Vagina (tissue), 2 donors: ENCODE results near the gene NACC2. TPM values are rescaled to one million over a fixed set of nuclear protein-coding genes. Genes with fewer than 3 reads are reported as not detected.
A peak's percentile ranks its signal among the peaks of the same experiment; 100 is the strongest.

ENCODE experiments used
- DNase-seq, 2 donors: peaks; one replicate each; pipeline ENCODE4 v3.0.0-alpha.2; 2017; ENCODE audit errors: extremely low spot score in 2 of 2
- H3K27ac ChIP-seq: fragments of 200-600 bp; sonication (generic); one replicate; pipeline ENCODE4 v1.5.1; 2019
- H3K27me3 ChIP-seq: fragments of 200-600 bp; sonication (generic); one replicate; pipeline ENCODE4 v1.5.1; 2019
- H3K36me3 ChIP-seq, 2 donors: fragments of 200-600 bp; sonication (generic); one replicate each; pipeline ENCODE4 v1.5.1; 2017 to 2019
- H3K4me1 ChIP-seq: fragments of 200-600 bp; sonication (generic); one replicate; pipeline ENCODE4 v1.5.1; 2019
- H3K4me3 ChIP-seq, 2 donors: fragments of 200-600 bp; sonication (generic); 1 replicate in 1 of 2; 2 replicates in 1 of 2; pipeline ENCODE4 v1.5.1; 2016 to 2019
- H3K9me3 ChIP-seq: fragments of 200-600 bp; sonication (generic); one replicate; pipeline ENCODE4 v1.5.1; 2019
- CTCF ChIP-seq, 3 experiments: fragments of 450-650 bp in 2 of 3; fragments of 200-600 bp in 1 of 3; sonication (generic) in 1 of 3; IDR thresholded peaks; one replicate each; pipeline ENCODE4 v1.5.1; 2017 to 2019; ENCODE audit warnings: antibody characterized with exemption in 3 of 3, mild to moderate bottlenecking in 2 of 3, moderate library complexity in 2 of 3
- POLR2A ChIP-seq, 2 donors: fragments of 450-650 bp; IDR thresholded peaks; one replicate each; pipeline ENCODE4 v1.6.1; 2017; ENCODE audit warnings: antibody characterized with exemption in 2 of 2, mild to moderate bottlenecking in 2 of 2, moderate library complexity in 2 of 2
- POLR2AphosphoS5 ChIP-seq, 2 donors: sonication (generic); formaldehyde crosslinking; IDR thresholded peaks; one replicate each; pipeline ENCODE4 v1.9.0; 2017; ENCODE audit warnings: antibody characterized with exemption in 2 of 2, mild to moderate bottlenecking in 2 of 2, low read depth in 1 of 2; ENCODE audit not compliant: insufficient read depth in 1 of 2
- intact Hi-C: fragments of 100-400 bp; cut with DNase I; formaldehyde crosslinking; loops from one replicate; pipeline ENCODE4 v1.15.1; 2023
- total RNA-seq: library from RNA; depleted of rRNA; stranded (reverse); fragments of >200 nt; gene quantifications from one replicate; pipeline ENCODE4 v1.2.3, GENCODE V29; 2016

The NACC2 gene
- total RNA-seq, 1 donor from 2014 or later = 21.1 TPM

DNA sequence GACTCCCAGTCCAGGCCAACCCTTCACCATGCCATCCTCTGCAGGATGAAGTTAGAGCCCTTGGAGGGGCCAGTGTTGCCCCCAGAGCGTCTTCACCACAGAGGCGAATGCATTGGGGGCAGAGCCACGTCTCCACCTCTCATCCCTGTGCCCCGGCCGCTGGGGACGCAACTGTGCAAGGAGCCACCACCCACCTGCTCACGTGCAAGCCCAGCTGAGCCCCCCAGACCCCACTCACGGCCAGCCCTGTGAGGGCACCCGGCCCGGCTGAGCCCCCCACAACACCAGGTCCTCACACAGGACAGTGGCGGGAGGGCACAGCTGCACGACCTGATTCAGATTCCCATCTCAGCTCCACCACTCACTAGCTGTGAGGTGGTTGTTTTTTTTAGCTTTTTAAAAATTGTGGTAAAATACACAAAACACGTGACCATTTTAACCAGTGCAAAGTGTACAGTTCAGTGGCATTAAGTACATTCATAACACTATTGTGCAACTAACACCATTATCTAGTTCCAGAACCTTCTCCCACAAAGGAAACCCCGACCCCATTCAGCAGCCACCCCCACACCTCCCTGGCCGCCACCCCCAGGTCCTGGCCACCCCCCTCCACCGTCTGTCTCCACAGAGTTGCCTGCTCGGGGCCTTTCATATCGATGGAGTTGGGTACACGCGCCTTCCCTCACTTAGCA lies 100.4 kb downstream of the NACC2 start:
- no peak for DNase-seq
- H3K36me3 ChIP-seq = no peaks in the 10 kb centered on the region
- no peak overlapping the region for H3K27ac ChIP-seq
- no peak for TF ChIP-seq POLR2A (IDR thresholded peaks at IDR 0.05)
- no peak for TF ChIP-seq POLR2AphosphoS5 (IDR thresholded peaks at IDR 0.05; ENCODE audit: insufficient read depth in 1 of 2, low read depth in 1 of 2)
- TF ChIP-seq CTCF (IDR thresholded peaks at IDR 0.05) = no peak
- H3K4me3 ChIP-seq = no peak overlapping the region
- H3K27me3 ChIP-seq = no peaks in the 10 kb centered on the region
- intact Hi-C loops = no loop called here
- peaks cover 34% of the 10 kb centered on the region for H3K4me1 ChIP-seq
- H3K9me3 ChIP-seq = no peaks in the 10 kb centered on the region

GRCh38 chr9:135993765-135994500 lies 101.2 kb downstream of the NACC2 start:
- Histone ChIP-seq H3K27ac (peak overlapping the region; percentile 61), H3K36me3 (no peaks in the 10 kb centered on the region), H3K27me3 (no peaks in the 10 kb centered on the region), H3K9me3 (no peaks in the 10 kb centered on the region), H3K4me1 (peaks cover 35% of the 10 kb centered on the region), H3K4me3 (no peak overlapping the region)
- DNase-seq = no peak
- intact Hi-C loops = loop anchor here (2.0 kb wide), 1 partner anchor 19 kb away; no protein-coding TSS in a partner anchor
- TF ChIP-seq CTCF (IDR thresholded peaks at IDR 0.05) = no peak
- TF ChIP-seq POLR2A (IDR thresholded peaks at IDR 0.05) = no peak
- no peak for TF ChIP-seq POLR2AphosphoS5 (IDR thresholded peaks at IDR 0.05; ENCODE audit: insufficient read depth in 1 of 2, low read depth in 1 of 2)

DNA sequence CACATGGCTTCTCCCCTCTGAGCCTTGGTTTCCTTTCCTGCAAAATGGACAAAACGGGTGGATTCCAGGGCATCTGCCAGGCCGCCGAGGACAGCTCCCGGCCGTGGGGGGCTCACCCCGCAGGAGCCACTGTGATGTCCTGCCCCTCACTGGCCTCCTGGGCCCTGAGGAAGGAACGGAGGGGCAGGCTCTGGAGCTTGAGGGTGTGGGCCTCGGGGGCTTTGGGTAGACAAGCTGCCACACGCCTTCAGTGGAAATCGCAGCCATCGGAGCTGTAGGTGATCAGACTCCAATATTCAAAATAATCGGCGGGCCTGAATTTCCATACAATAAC lies 101.7 kb downstream of the NACC2 start:
- peaks cover 35% of the 10 kb centered on the region for H3K4me1 ChIP-seq

GRCh38 chr9:135992486-135993408 lies 102.3 kb downstream of the NACC2 start:
- TF ChIP-seq POLR2A (IDR thresholded peaks at IDR 0.05) = no peak
- peak; percentile 33 to 73 for TF ChIP-seq POLR2AphosphoS5 (IDR thresholded peaks at IDR 0.05; ENCODE audit: insufficient read depth in 1 of 2, low read depth in 1 of 2)
- peak overlapping the region; percentile 61 for H3K27ac ChIP-seq
- H3K27me3 ChIP-seq = no peaks in the 10 kb centered on the region
- H3K4me1 ChIP-seq = peaks cover 35% of the 10 kb centered on the region
- no peaks in the 10 kb centered on the region for H3K9me3 ChIP-seq
- intact Hi-C loops = loop anchor here (2.0 kb wide), 1 partner anchor 20 kb away; no protein-coding TSS in a partner anchor
- H3K36me3 ChIP-seq = no peaks in the 10 kb centered on the region
- DNase-seq = no peak
- peak overlapping the region; percentile 23 to 41 for H3K4me3 ChIP-seq

More for the DNA sequence above, 101.7 kb downstream of the NACC2 start:
- Histone ChIP-seq H3K4me3 (peak overlapping the region in 1 of 2 donors; percentile 41), H3K9me3 (no peaks in the 10 kb centered on the region), H3K27ac (peak overlapping the region; percentile 61), H3K27me3 (no peaks in the 10 kb centered on the region), H3K36me3 (no peaks in the 10 kb centered on the region)
- TF ChIP-seq POLR2A (IDR thresholded peaks at IDR 0.05) (no peak), CTCF (IDR thresholded peaks at IDR 0.05) (no peak), POLR2AphosphoS5 (IDR thresholded peaks at IDR 0.05; ENCODE audit: insufficient read depth in 1 of 2, low read depth in 1 of 2) (no peak)
- DNase-seq = no peak
- intact Hi-C loops = loop anchor here (2.0 kb wide), 1 partner anchor 19 kb away; no protein-coding TSS in a partner anchor

DNA sequence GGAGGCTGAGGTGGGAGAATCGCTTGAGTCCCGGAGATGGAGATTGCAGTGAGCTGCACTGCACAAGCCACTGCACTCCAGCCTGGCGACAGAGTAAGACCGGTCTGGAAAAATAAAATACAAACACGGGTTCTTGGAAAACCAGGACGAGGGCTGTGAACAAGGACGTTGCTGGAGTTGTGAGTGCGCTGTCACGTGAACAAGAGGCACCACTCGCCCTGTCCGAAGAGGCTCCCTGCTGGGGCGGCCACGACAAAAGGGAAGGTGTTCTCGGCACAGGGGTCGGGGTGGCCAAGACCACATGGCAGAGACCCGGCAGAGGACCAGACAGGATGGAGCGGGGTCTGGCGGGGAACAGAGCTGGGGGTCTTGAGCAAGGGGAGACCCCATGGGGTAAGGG lies 103.3 kb downstream of the NACC2 start:
- Histone ChIP-seq H3K27me3 (no peaks in the 10 kb centered on the region), H3K36me3 (no peaks in the 10 kb centered on the region), H3K9me3 (no peaks in the 10 kb centered on the region), H3K4me3 (no peak overlapping the region), H3K27ac (peak overlapping the region; percentile 61), H3K4me1 (peaks cover 35% of the 10 kb centered on the region)
- intact Hi-C loops = loop anchor here (2.0 kb wide), 1 partner anchor 21 kb away; no protein-coding TSS in a partner anchor
- DNase-seq = no peak
- no peak for TF ChIP-seq POLR2AphosphoS5 (IDR thresholded peaks at IDR 0.05; ENCODE audit: insufficient read depth in 1 of 2, low read depth in 1 of 2)
